HG03175 (cell line): ENCODE data around the gene NFKB2.

Experiments
- ATAC-seq: cut with Tn5 transposase; IDR thresholded peaks from one replicate; pipeline ENCODE4 v1.9.1; 2021; ENCODE audit warnings: mild to moderate bottlenecking, moderate library complexity; ENCODE audit not compliant: unreplicated experiment

Gene NFKB2

DNA sequence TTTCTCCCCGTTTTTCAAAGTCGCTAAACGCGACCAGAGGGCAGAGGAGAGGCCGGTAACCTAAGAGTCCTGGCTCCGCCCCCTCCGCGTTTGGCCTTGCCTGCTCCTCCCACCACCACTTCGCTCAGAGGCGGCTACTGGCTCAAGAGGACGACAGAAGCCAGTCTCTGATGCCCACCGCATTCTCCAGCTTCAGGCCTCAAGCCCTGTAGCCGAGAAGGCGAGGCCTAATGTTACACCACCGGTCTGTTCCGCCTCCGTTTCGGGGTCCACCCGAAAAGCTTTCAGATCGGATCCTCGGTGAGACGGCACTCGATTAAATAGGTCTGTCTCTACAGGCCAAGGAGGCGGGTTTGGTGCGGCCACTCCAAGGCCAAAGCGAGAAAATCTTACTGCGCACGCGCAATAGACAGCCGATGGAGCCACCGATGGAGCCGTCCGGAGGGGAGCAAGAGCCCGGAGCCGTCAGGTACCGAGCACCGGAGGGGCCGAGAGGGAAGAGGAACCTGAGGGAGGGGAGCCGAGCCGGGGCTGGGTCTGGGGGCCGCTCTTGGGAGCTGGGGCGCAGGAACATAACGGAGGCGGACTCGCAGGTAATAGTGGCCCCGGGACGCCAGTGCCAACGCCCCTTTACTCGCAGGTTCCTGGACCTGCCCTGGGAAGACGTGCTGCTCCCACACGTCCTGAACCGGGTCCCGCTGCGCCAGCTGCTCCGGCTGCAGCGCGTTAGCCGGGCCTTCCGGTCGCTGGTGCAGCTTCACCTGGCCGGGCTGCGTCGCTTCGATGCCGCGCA lies 25.4 kb downstream of the NFKB2 start, which contains the start of gene FBXL15:
Gene FBXL15, plus strand, starts transcription at position 123 of the 793 bp plus-strand sequence. Its CDS starts 294 bp downstream, at position 417.
- ATAC-seq = peak; percentile 72

- no peak for ATAC-seq
These were observed 25.9 kb downstream of the NFKB2 start for GRCh38 chr10:102421507-102421756.

DNA sequence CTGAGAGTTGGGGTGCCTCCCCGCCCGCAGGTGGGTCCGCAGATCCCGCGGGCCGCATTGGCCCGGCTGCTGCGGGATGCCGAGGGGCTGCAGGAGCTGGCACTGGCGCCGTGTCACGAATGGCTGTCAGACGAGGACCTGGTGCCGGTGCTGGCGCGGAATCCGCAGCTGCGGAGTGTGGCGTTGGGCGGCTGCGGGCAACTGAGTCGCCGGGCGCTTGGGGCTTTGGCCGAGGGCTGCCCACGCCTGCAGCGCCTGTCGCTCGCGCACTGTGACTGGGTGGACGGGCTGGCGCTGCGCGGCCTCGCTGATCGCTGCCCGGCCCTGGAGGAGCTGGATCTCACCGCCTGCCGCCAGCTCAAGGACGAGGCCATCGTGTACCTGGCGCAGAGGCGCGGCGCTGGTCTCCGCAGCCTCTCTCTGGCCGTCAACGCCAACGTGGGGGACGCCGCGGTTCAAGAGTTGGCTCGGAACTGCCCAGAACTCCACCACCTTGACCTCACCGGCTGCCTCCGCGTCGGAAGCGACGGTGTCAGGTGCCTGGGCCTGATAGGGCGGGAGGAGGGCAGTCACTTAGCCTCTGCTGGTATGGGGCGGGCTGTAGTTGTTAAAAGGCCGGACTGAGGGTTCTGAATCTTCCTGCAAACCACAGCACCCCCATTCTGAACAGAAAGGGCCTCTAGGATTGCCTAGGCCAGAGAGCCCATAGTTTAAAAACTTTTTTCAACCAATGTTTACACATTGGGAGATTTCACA lies 26.4 kb downstream of the NFKB2 start:
- ATAC-seq = no peak

GRCh38 chr10:102422545-102423129 lies 27.1 kb downstream of the NFKB2 start:
- peak; percentile 30 for ATAC-seq

DNA sequence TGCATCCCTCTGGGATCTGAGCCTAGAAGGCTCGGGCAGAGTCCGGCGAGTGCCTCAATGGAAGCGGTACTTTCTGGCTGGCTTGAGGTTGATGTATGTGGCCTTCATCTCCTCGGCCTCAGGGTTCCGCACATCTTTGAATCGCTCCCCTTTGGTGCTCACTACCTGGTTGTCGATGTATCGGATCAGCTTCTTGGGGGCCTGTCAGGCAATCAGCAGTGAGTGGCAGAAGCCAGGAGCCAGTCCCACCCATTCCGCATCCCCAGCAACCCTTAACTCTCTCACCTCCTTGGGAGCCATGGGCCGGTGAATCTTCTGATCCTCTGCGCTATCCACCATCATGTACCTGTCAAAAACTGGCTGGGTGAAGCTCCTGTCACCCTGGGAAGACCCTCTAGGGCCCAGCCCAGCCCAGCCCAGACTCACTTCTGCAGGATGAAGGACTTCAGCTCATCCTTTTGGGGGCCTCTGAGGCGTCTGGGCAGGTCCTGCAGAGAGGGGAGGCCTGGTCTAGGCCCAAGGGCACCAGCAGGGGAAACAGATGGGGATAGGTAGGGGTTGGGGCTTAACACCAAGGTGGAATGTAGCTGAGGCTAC lies 28.0 kb downstream of the NFKB2 start:
- no peak for ATAC-seq

GRCh38 chr10:102424145-102424544 lies 28.6 kb downstream of the NFKB2 start:
- no peak for ATAC-seq

DNA sequence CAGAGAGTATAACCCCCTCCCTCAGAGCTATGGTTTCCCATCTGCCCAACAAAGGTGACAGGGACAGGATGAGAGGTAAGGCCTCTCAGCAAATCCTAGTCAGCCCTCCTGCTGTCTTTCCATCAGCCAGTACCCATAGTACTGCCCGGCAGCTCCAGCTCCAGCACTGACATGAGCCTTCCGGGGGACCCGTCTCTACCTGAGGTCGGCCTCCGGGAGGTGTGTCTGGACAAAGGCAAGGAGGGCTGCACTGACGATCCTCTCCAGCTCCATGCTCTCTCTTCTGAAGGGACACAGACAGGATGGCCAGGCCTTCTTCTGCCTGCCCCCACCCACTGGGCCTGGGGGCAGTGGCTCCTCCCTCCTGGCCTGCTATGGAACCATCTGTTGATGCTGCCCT lies 29.4 kb downstream of the NFKB2 start:
- ATAC-seq = no peak

GRCh38 chr10:102425444-102425843 lies 29.9 kb downstream of the NFKB2 start:
- no peak for ATAC-seq

DNA sequence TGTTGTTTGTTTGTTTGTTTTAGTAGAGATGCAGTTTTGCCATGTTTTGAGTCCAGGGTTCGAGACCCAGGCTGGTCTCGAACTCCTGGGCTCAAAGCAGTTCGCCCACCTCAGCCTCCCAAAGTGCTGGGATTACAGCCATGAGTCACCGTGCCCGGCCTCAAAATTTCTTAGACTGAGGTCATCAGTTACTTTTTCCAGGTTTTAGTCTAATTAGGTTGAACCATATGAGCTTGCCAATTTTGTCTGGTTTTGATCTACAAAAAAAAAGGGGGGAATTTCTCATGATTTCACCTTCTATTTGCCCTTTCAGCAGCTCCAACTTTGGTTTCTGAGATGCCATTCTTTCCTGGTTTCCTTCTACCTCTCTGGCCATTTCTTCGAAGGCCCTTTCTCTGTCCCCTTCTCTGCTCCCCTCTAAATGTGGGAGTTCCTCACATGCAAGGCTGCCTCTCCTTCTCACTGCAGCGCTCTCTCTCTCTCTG lies 31.3 kb downstream of the NFKB2 start:
- ATAC-seq = no peak

GRCh38 chr10:102429468-102429867 lies 34.0 kb downstream of the NFKB2 start:
- no peak for ATAC-seq

- ATAC-seq = no peak
These were observed 36.1 kb downstream of the NFKB2 start for GRCh38 chr10:102431452-102432124.

- ATAC-seq = peak; percentile 88
These were observed 36.9 kb downstream of the NFKB2 start, which contains the start of gene CUEDC2 for GRCh38 chr10:102432162-102432950. Gene CUEDC2 (minus strand): TSS chr10:102432574. CDS start chr10:102425188, 7,386 bp downstream.

DNA sequence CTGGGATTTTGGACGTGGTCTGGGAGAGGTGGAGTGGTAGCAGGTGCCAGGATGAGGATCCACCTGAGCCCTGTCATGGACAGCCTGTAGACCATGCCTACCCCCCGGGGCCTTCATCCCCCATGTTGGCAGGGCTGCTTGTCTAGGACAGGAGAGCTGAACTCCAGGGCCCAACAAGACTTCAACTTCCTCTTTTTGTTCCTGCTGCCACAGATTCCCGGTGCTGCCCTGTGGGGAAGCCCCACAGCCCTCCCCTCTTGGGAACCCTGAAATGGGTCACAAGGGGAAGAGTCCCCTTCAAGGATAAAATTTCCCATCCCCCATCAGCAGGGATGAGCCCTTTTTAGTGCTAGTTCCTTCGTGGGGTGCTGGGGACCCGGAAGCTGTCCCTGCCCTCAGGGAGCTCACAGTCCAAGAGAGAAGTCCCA lies 38.1 kb downstream of the NFKB2 start:
- no peak for ATAC-seq

- ATAC-seq = no peak
These were observed 39.1 kb downstream of the NFKB2 start for GRCh38 chr10:102434394-102435132.

GRCh38 chr10:102435133-102435497 lies 39.6 kb downstream of the NFKB2 start:
- ATAC-seq = no peak

DNA sequence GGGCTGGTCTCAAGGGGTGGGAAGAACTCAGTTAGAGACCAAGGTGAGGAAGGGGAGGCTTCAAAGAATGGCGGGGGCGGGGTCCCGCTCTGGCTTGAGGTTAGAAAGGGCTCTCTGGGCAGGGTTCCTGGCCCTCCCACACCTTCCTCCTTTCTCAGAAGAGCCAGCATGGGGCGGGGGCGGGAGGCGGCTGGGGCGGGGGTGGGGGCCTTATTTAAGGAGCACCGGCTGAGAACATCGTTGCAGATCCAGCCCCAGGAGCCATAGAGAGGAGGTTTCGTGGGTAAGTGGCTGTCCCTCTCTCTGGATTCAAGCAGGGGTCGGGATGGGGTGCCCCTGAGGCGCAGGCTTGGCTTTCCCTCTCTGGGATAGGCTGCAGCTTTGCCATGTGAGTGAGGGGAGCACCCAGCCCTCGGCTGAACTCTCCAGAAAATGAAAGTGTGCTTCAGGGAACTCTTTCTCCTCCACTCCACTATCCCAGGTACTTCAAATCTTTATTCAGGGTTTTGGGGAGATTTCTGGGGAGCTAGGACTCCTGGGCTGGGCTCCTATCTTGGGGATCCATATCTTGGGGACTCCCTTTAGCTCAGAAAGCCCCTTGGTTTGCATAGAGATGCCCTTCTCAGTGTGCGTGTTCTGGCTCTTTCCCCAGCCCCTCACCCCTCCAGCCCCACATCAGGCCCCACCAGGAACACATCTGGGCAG lies 40.2 kb downstream of the NFKB2 start:
- ATAC-seq = no peak

DNA sequence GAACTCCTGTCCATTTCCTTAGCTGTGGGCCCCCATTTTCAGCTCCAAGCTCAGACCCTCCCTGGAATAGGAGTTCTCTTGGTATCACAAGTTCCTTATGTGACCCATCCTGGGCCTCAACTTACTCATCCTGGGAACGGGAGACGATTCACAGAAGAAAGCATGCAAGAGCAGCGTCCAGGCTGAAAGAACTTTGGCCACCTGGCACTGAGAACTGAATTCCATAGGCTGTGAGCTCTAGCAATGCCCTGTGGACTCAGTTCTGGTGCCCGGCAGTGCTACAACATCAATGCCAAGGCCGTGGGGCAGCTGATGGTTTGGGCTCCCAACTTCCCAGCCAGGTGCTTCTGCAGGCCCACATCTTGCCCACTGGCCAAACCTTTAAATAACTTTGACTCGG lies 40.8 kb downstream of the NFKB2 start:
- no peak for ATAC-seq

DNA sequence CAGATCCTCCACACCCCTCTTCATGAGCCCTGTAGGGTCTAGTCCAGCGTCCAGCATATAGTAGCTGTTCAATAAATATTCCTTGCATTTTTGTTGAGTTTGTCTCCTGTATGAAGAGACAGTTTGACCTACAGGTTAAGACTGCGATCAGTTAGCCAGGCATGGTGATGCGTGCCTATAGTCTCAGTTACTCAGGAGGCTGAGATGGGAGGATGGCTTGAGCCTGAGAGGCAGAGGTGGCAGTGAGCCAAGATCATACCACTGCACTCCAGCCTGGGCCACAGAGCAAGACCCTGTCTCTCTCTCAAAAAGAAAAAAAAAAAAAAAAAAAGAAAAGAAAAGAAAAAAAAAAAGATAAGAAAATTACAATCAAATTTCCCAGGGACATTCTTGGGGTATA lies 42.0 kb downstream of the NFKB2 start:
- ATAC-seq = no peak

GRCh38 chr10:102438374-102438773 lies 42.9 kb downstream of the NFKB2 start:
- no peak for ATAC-seq
